B cell (primary cell): ENCODE data around the gene AUTS2.

Source experiments
- CTCF ChIP-seq: fragments of 200-600 bp; IDR thresholded peaks from one replicate; pipeline ENCODE4 v1.8.0; 2022; ENCODE audit warnings: antibody characterized with exemption, mild to moderate bottlenecking
- EZH2 ChIP-seq: IDR thresholded peaks from 2 replicates; pipeline ENCODE4 v1.6.1; 2012; ENCODE audit warnings: borderline replicate concordance, low read depth, mild to moderate bottlenecking, moderate library complexity, low read length; ENCODE audit not compliant: insufficient read depth, poor library complexity, severe bottlenecking

- TF ChIP-seq CTCF: no peak
- TF ChIP-seq EZH2: no peak
Observed at GRCh38 chr7:69765879-69766278, 167.6 kb downstream of the AUTS2 start.
